HEK293 (cell line): ENCODE results near the gene SFXN4.

Experiments used
- CTCF ChIA-PET: fragments of 350-600 bp; formaldehyde crosslinking; extraction: SDS; loops from one replicate; lab custom pipeline; 2021; ENCODE audit warnings: antibody characterized with exemption; lab: Yijun Ruan, JAX
- POLR2A ChIA-PET: fragments of 300-600 bp; formaldehyde crosslinking; extraction: SDS; loops from one replicate; lab custom pipeline; 2020; ENCODE audit warnings: antibody characterized with exemption, inconsistent platforms; lab: Yijun Ruan, JAX
- H3K27ac ChIP-seq: fragments of 200-500 bp; sonication (Bioruptor generic); 2 replicates; pipeline ENCODE4 v1.5.1; 2014; ENCODE audit warnings: low read depth, low read length, control low read depth, inconsistent platforms; ENCODE audit errors: extremely low read depth
- H3K36me3 ChIP-seq, 2 experiments: fragments of 200-500 bp in 1 of 2; sonication (Bioruptor generic) in 1 of 2; 1 replicate in 1 of 2; 2 replicates in 1 of 2; pipeline ENCODE4 v1.5.1; 2014 to 2017; ENCODE audit warnings: inconsistent platforms in 2 of 2, low read length in 2 of 2; ENCODE audit not compliant: control insufficient read depth in 2 of 2, insufficient read depth in 1 of 2
- H3K4me1 ChIP-seq: fragments of 200-500 bp; sonication (Bioruptor generic); 2 replicates; pipeline ENCODE4 v1.5.1; 2014; ENCODE audit warnings: mild to moderate bottlenecking, low read length, inconsistent platforms; ENCODE audit not compliant: control insufficient read depth, insufficient read depth
- H3K4me3 ChIP-seq: 2 replicates; pipeline ENCODE4 v1.5.1; 2011; ENCODE audit warnings: low read depth, mild to moderate bottlenecking, control low read depth, low read length, moderate library complexity
- H3K9me3 ChIP-seq: fragments of 200-500 bp; sonication (Bioruptor generic); 2 replicates; pipeline ENCODE4 v1.5.1; 2014; ENCODE audit warnings: low read depth, low read length, inconsistent platforms; ENCODE audit not compliant: control insufficient read depth, insufficient read depth
- CTCF ChIP-seq: fragments of 450-650 bp; formaldehyde crosslinking; IDR thresholded peaks from 2 replicates; pipeline ENCODE4 v1.5.1; 2016; ENCODE audit warnings: missing biosample characterization, missing genetic modification characterization
- HOXC10 ChIP-seq: sonication (generic); formaldehyde crosslinking; IDR thresholded peaks from 2 replicates; pipeline ENCODE4 v1.8.1; 2023; ENCODE audit warnings: mild to moderate bottlenecking, missing genetic modification reagents
- IKZF3 ChIP-seq: fragments of 450-650 bp; IDR thresholded peaks from 2 replicates; pipeline ENCODE4 v1.5.0; 2018; ENCODE audit warnings: missing biosample characterization, mild to moderate bottlenecking, missing genetic modification characterization, moderate library complexity
- INSM2 ChIP-seq: fragments of 450-650 bp; formaldehyde crosslinking; IDR thresholded peaks from 2 replicates; pipeline ENCODE4 v1.5.1; 2016; ENCODE audit warnings: missing biosample characterization, missing genetic modification characterization
- MEIS1 ChIP-seq: sonication (generic); formaldehyde crosslinking; IDR thresholded peaks from 2 replicates; pipeline ENCODE4 v1.8.1; 2022; ENCODE audit warnings: missing genetic modification reagents, mild to moderate bottlenecking, borderline replicate concordance
- OSR2 ChIP-seq: fragments of 450-650 bp; formaldehyde crosslinking; IDR thresholded peaks from 2 replicates; pipeline ENCODE4 v1.5.1; 2016; ENCODE audit warnings: missing biosample characterization, missing genetic modification characterization
- PRDM2 ChIP-seq: fragments of 450-650 bp; formaldehyde crosslinking; IDR thresholded peaks from 2 replicates; pipeline ENCODE4 v1.5.1; 2016; ENCODE audit warnings: missing biosample characterization, missing genetic modification characterization, borderline replicate concordance
- RBAK ChIP-seq: fragments of 450-650 bp; formaldehyde crosslinking; IDR thresholded peaks from 2 replicates; pipeline ENCODE4 v1.5.1; 2016; ENCODE audit warnings: missing biosample characterization, missing genetic modification characterization
- REST ChIP-seq: fragments of 450-650 bp; formaldehyde crosslinking; IDR thresholded peaks from 2 replicates; pipeline ENCODE4 v1.5.1; 2016; ENCODE audit warnings: missing biosample characterization, missing genetic modification characterization
- SCRT2 ChIP-seq: fragments of 450-650 bp; formaldehyde crosslinking; IDR thresholded peaks from 2 replicates; pipeline ENCODE4 v1.5.1; 2016; ENCODE audit warnings: missing biosample characterization, missing genetic modification characterization
- SP2 ChIP-seq: fragments of 450-650 bp; formaldehyde crosslinking; IDR thresholded peaks from 2 replicates; pipeline ENCODE4 v1.5.1; 2016; ENCODE audit warnings: missing biosample characterization, missing genetic modification characterization
- SP3 ChIP-seq: fragments of 450-650 bp; formaldehyde crosslinking; IDR thresholded peaks from 2 replicates; pipeline ENCODE4 v1.5.1; 2016; ENCODE audit warnings: missing biosample characterization, missing genetic modification characterization
- ZIC2 ChIP-seq: fragments of 450-650 bp; formaldehyde crosslinking; IDR thresholded peaks from 2 replicates; pipeline ENCODE4 v1.5.1; 2016; ENCODE audit warnings: missing biosample characterization, missing genetic modification characterization
- ZNF26 ChIP-seq: fragments of 450-650 bp; formaldehyde crosslinking; IDR thresholded peaks from 2 replicates; pipeline ENCODE4 v1.5.1; 2016; ENCODE audit warnings: missing biosample characterization, missing genetic modification characterization
- ZNF404 ChIP-seq: fragments of 450-650 bp; formaldehyde crosslinking; IDR thresholded peaks from 2 replicates; pipeline ENCODE4 v1.5.1; 2017; ENCODE audit warnings: missing biosample characterization, missing genetic modification characterization
- ZNF639 ChIP-seq: fragments of 450-650 bp; formaldehyde crosslinking; IDR thresholded peaks from 2 replicates; pipeline ENCODE4 v1.5.1; 2016; ENCODE audit warnings: missing biosample characterization, missing genetic modification characterization
- ZNF670 ChIP-seq: fragments of 450-650 bp; formaldehyde crosslinking; IDR thresholded peaks from 2 replicates; pipeline ENCODE4 v1.5.1; 2016; ENCODE audit warnings: missing biosample characterization, missing genetic modification characterization, low read depth
- ZNF677 ChIP-seq: fragments of 450-650 bp; IDR thresholded peaks from 2 replicates; pipeline ENCODE4 v1.5.0; 2018; ENCODE audit warnings: missing biosample characterization, mild to moderate bottlenecking, missing genetic modification characterization, moderate library complexity
- ZNF768 ChIP-seq: fragments of 450-650 bp; formaldehyde crosslinking; IDR thresholded peaks from 2 replicates; pipeline ENCODE4 v1.5.1; 2018; ENCODE audit warnings: missing biosample characterization, mild to moderate bottlenecking, missing genetic modification characterization
- ZSCAN30 ChIP-seq: fragments of 450-650 bp; IDR thresholded peaks from 2 replicates; pipeline ENCODE4 v1.5.1; 2018; ENCODE audit warnings: missing biosample characterization, mild to moderate bottlenecking, missing genetic modification characterization, moderate library complexity

Gene SFXN4

GRCh38 chr10:119165171-119166117 is at the start of gene SFXN4:
TSS of gene SFXN4 (minus strand) at chr10:119165714. CDS start at chr10:119165647, 67 bp downstream.
- ChIA-PET CTCF (interaction anchor here (0.7 to 1.6 kb wide), 3 partner anchors 34 to 305 kb away, joined by 3 to 7 read pairs (median 3); no protein-coding TSS in a partner anchor), POLR2A (interaction anchor here (0.7 to 1.6 kb wide), 4 partner anchors 11 to 62 kb away, joined by 3 to 8 read pairs (median 5); partner anchors contain the start of gene DENND10)
- Histone ChIP-seq H3K27ac (peak within 1 kb of the TSS; percentile 60), H3K36me3 (peaks cover 33 to 55% of the 10 kb centered on the region in 2 experiments), H3K4me3 (peak within 1 kb of the TSS; percentile 84), H3K4me1 (no peaks in the 10 kb centered on the region; the same call in 1 of the 2 replicates), H3K9me3 (no peaks in the 10 kb centered on the region)
- TF ChIP-seq REST (tag by site-specific recombination) (no peak), OSR2 (tag by site-specific recombination) (no peak), ZNF639 (tag by site-specific recombination) (no peak), HOXC10 (CRISPR knock-in tag) (peak; percentile 89; the same call in 1 of the 2 replicates), SP3 (tag by site-specific recombination) (peak; percentile 78), RBAK (tag by site-specific recombination) (no peak), SCRT2 (tag by site-specific recombination) (no peak), ZNF768 (tag by site-specific recombination) (no peak), ZSCAN30 (tag by site-specific recombination) (peak; percentile 76), MEIS1 (no peak), ZNF26 (tag by site-specific recombination) (no peak), INSM2 (tag by site-specific recombination) (no peak), ZNF677 (tag by site-specific recombination) (no peak), ZIC2 (tag by site-specific recombination) (peak; percentile 33; the same call in 1 of the 2 replicates), IKZF3 (tag by site-specific recombination) (no peak), SP2 (tag by site-specific recombination) (peak; percentile 61; the same call in 1 of the 2 replicates), PRDM2 (no peak), ZNF404 (no peak), CTCF (tag by site-specific recombination) (peak; percentile 18; the same call in 1 of the 2 replicates), ZNF670 (tag by site-specific recombination) (no peak)
